SU-DHL-6 (cell line): ENCODE measurements around the gene NUDT8.

ENCODE experiments used
- EZH2phosphoT487 ChIP-seq: fragments of 200-600 bp; sonication (generic), shearing (Covaris generic); conservative IDR thresholded peaks from 2 replicates; pipeline ENCODE4 v1.6.1; 2018; ENCODE audit warnings: mild to moderate bottlenecking, antibody characterized with exemption, low read length, moderate library complexity, mixed read lengths
- TF ChIP-seq, protein P1 (sequence below): fragments of 200-600 bp; sonication (generic); IDR thresholded peaks from one replicate; pipeline ENCODE4 v1.5.1; 2017; ENCODE audit warnings: antibody characterized with exemption, mild to moderate bottlenecking, low read length, moderate library complexity; ENCODE audit not compliant: insufficient read depth, poor library complexity, severe bottlenecking

DNA sequence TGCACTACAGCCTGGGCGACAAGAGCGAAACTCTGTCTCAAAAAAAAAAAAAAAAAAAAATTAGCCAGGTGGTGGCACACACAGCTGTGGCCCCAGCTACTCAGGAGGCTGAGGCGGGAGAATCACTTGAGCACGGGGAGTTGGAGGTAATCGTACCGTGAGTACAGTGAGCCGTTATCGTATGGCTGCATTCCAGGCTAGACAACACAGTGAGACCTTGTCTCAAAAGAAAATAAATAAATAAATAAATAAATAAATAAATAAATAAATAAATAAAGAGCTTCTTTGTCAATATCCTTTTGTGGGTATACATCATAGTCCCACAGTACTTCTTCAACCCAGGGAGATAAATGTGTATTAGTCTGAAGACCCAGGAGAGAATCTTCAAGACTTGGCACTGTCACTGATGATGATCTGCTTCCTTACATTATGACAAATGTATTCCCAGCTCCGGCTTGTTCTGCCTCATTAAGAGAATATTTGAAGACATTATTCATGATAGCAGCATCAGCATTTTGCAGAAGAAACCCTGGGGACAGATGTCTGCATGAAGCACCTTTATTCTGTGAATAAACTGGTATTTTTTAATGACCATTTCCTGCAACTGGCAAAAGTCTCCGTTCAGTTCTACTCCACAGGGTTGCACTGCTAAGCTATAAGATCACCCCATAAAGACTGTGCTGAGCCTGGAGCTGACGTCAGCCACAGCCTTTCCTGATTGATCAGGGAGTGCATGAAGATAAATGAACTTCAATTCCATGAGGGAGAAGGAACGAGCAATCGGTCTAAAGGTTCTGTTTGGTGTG is 22.4 kb upstream of the NUDT8 start:
- TF ChIP-seq, protein P1, sequence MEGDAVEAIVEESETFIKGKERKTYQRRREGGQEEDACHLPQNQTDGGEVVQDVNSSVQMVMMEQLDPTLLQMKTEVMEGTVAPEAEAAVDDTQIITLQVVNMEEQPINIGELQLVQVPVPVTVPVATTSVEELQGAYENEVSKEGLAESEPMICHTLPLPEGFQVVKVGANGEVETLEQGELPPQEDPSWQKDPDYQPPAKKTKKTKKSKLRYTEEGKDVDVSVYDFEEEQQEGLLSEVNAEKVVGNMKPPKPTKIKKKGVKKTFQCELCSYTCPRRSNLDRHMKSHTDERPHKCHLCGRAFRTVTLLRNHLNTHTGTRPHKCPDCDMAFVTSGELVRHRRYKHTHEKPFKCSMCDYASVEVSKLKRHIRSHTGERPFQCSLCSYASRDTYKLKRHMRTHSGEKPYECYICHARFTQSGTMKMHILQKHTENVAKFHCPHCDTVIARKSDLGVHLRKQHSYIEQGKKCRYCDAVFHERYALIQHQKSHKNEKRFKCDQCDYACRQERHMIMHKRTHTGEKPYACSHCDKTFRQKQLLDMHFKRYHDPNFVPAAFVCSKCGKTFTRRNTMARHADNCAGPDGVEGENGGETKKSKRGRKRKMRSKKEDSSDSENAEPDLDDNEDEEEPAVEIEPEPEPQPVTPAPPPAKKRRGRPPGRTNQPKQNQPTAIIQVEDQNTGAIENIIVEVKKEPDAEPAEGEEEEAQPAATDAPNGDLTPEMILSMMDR = no peak
- no peak for TF ChIP-seq EZH2phosphoT487
